GM23338 (cell line): ENCODE data around the gene RASA3. TPM values are rescaled to one million over a fixed set of nuclear protein-coding genes. Genes with fewer than 3 reads are reported as not detected.

Source experiments
- ATAC-seq: fragments of 200-7000 bp; cut with Tn5 transposase; 3 replicates; pipeline ENCODE4 v1.9.1; 2020
- DNase-seq: peaks from one replicate; pipeline ENCODE4 v3.0.0-alpha.2; 2015; ENCODE audit warnings: low spot score
- H2AFZ ChIP-seq: fragments of 200-600 bp; sonication (generic); 2 replicates; pipeline ENCODE4 v1.8.0; 2016; ENCODE audit warnings: antibody characterized with exemption, mild to moderate bottlenecking, moderate library complexity
- H3F3A ChIP-seq: fragments of 200-600 bp; sonication (generic); replicated peaks from 2 replicates; pipeline ENCODE4 v1.8.0; 2017; ENCODE audit warnings: antibody characterized with exemption, mixed run types, low read depth
- H3K27ac ChIP-seq: fragments of 200-600 bp; sonication (generic); 2 replicates; pipeline ENCODE4 v1.6.1; 2016; ENCODE audit warnings: low read depth
- H3K27me3 ChIP-seq: fragments of 200-600 bp; sonication (generic); 2 replicates; pipeline ENCODE4 v1.8.0; 2016; ENCODE audit warnings: mild to moderate bottlenecking, mixed run types, moderate library complexity; ENCODE audit not compliant: insufficient read depth
- H3K36me3 ChIP-seq: fragments of 200-600 bp; sonication (generic); 2 replicates; pipeline ENCODE4 v1.8.0; 2016; ENCODE audit warnings: mild to moderate bottlenecking; ENCODE audit not compliant: insufficient read depth
- H3K4me1 ChIP-seq: fragments of 200-600 bp; sonication (generic); 2 replicates; pipeline ENCODE4 v1.8.0; 2016; ENCODE audit warnings: mild to moderate bottlenecking, moderate library complexity; ENCODE audit not compliant: insufficient read depth
- H3K4me2 ChIP-seq: fragments of 200-600 bp; sonication (generic); 2 replicates; pipeline ENCODE4 v1.7.1; 2017; ENCODE audit warnings: mixed run types
- H3K4me3 ChIP-seq: fragments of 200-600 bp; sonication (generic); 2 replicates; pipeline ENCODE4 v1.6.1; 2016; ENCODE audit warnings: mixed run types
- H3K79me2 ChIP-seq: fragments of 200-600 bp; sonication (generic); replicated peaks from 2 replicates; pipeline ENCODE4 v1.8.0; 2017; ENCODE audit warnings: mild to moderate bottlenecking; ENCODE audit not compliant: insufficient read depth
- H3K9me2 ChIP-seq: fragments of 200-600 bp; sonication (generic); 2 replicates; pipeline ENCODE4 v1.8.0; 2017; ENCODE audit not compliant: insufficient read depth
- H4K20me1 ChIP-seq: fragments of 200-600 bp; sonication (generic); replicated peaks from 2 replicates; pipeline ENCODE4 v1.8.0; 2017; ENCODE audit warnings: mild to moderate bottlenecking; ENCODE audit not compliant: insufficient read depth
- H3K27ac Mint-ChIP-seq: 2 replicates; pipeline ENCODE4 v1.8.0; 2020; ENCODE audit warnings: inconsistent platforms, mild to moderate bottlenecking, moderate library complexity, mixed read lengths
- H3K27me3 Mint-ChIP-seq: 3 replicates; pipeline ENCODE4 v1.8.0; 2022; ENCODE audit warnings: low read depth, mild to moderate bottlenecking, moderate library complexity, mixed read lengths, inconsistent platforms; ENCODE audit not compliant: insufficient read depth, poor library complexity
- H3K36me3 Mint-ChIP-seq: 3 replicates; pipeline ENCODE4 v1.8.0; 2021; ENCODE audit warnings: low read depth, mild to moderate bottlenecking, inconsistent platforms, moderate library complexity, mixed read lengths
- H3K4me1 Mint-ChIP-seq: 3 replicates; pipeline ENCODE4 v1.8.0; 2020; ENCODE audit warnings: mild to moderate bottlenecking, inconsistent platforms, mixed read lengths
- H3K4me3 Mint-ChIP-seq: 3 replicates; pipeline ENCODE4 v1.8.0; 2021; ENCODE audit warnings: moderate library complexity, mild to moderate bottlenecking, inconsistent platforms, mixed read lengths
- H3K9me3 Mint-ChIP-seq: 3 replicates; pipeline ENCODE4 v1.8.0; 2020; ENCODE audit warnings: moderate library complexity, mild to moderate bottlenecking, inconsistent platforms, mixed read lengths
- EZH2phosphoT487 ChIP-seq: fragments of 200-600 bp; sonication (generic); IDR thresholded peaks from one replicate; pipeline ENCODE4 v1.8.1; 2018; ENCODE audit warnings: antibody characterized with exemption; ENCODE audit not compliant: unreplicated experiment
- JUNB ChIP-seq: IDR thresholded peaks from one replicate; pipeline ENCODE4 v1.6.1; 2016; ENCODE audit warnings: antibody characterized with exemption; ENCODE audit not compliant: unreplicated experiment
- STAT1 ChIP-seq: IDR thresholded peaks from one replicate; pipeline ENCODE4 v1.6.1; 2016; ENCODE audit warnings: antibody characterized with exemption; ENCODE audit not compliant: unreplicated experiment
- polyA plus RNA-seq: library from polyadenylated mRNA; unstranded; fragments of >200 nt; fragmentation: Nextera tagmentation; extraction: Ambion mirVana; gene quantifications from 2 replicates; pipeline ENCODE4 v1.2.1, GENCODE V29; 2016
- total RNA-seq: library from RNA; depleted of rRNA; stranded (reverse); fragments of >200 nt; shearing (Covaris generic); gene quantifications from 2 replicates; pipeline ENCODE4 v1.2.3, GENCODE V29; 2014
- TF ChIP-seq, protein P1 (sequence below): IDR thresholded peaks from one replicate; pipeline ENCODE4 v1.6.1; 2018; ENCODE audit warnings: antibody characterized with exemption; ENCODE audit not compliant: unreplicated experiment

Gene RASA3
- total and polyA plus RNA-seq, 2 experiments from 2014 or later: 11.2 to 20.7 TPM

GRCh38 chr13:114097212-114097892 lies 35.1 kb downstream of the RASA3 start (continued):
- TF ChIP-seq, protein P1, sequence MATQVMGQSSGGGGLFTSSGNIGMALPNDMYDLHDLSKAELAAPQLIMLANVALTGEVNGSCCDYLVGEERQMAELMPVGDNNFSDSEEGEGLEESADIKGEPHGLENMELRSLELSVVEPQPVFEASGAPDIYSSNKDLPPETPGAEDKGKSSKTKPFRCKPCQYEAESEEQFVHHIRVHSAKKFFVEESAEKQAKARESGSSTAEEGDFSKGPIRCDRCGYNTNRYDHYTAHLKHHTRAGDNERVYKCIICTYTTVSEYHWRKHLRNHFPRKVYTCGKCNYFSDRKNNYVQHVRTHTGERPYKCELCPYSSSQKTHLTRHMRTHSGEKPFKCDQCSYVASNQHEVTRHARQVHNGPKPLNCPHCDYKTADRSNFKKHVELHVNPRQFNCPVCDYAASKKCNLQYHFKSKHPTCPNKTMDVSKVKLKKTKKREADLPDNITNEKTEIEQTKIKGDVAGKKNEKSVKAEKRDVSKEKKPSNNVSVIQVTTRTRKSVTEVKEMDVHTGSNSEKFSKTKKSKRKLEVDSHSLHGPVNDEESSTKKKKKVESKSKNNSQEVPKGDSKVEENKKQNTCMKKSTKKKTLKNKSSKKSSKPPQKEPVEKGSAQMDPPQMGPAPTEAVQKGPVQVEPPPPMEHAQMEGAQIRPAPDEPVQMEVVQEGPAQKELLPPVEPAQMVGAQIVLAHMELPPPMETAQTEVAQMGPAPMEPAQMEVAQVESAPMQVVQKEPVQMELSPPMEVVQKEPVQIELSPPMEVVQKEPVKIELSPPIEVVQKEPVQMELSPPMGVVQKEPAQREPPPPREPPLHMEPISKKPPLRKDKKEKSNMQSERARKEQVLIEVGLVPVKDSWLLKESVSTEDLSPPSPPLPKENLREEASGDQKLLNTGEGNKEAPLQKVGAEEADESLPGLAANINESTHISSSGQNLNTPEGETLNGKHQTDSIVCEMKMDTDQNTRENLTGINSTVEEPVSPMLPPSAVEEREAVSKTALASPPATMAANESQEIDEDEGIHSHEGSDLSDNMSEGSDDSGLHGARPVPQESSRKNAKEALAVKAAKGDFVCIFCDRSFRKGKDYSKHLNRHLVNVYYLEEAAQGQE: no peak
- TF ChIP-seq EZH2phosphoT487 (no peak), JUNB (no peak)

- Histone ChIP-seq H3K27ac (no peak overlapping the region), H3K4me2 (no peak overlapping the region), H2AFZ (no peak overlapping the region), H3K4me3 (no peak overlapping the region), H3K9me2 (no peaks in the 10 kb centered on the region), H4K20me1 (no peaks in the 10 kb centered on the region; the same call in 1 of the 2 replicates), H3K27me3 (no peaks in the 10 kb centered on the region), H3F3A (0 out of 2 replicates have a peak, but pooled peaks cover 3% of the 10 kb centered on the region), H3K36me3 (no peaks in the 10 kb centered on the region), H3K79me2 (peaks cover 57% of the 10 kb centered on the region), H3K4me1 (no peaks in the 10 kb centered on the region)
- H3K4me1 Mint-ChIP-seq: peaks cover 12% of the 10 kb centered on the region
- no peak for DNase-seq
- peaks cover 15% of the 10 kb centered on the region for H3K36me3 Mint-ChIP-seq
- H3K27ac Mint-ChIP-seq: no peak overlapping the region
- no peak for ATAC-seq
- H3K27me3 Mint-ChIP-seq: peaks cover 17% of the 10 kb centered on the region
- H3K4me3 Mint-ChIP-seq: no peak overlapping the region
- TF ChIP-seq STAT1: no peak
- H3K9me3 Mint-ChIP-seq: peaks cover 24% of the 10 kb centered on the region
Measured at GRCh38 chr13:114096811-114097211, 35.6 kb downstream of the RASA3 start.

DNA sequence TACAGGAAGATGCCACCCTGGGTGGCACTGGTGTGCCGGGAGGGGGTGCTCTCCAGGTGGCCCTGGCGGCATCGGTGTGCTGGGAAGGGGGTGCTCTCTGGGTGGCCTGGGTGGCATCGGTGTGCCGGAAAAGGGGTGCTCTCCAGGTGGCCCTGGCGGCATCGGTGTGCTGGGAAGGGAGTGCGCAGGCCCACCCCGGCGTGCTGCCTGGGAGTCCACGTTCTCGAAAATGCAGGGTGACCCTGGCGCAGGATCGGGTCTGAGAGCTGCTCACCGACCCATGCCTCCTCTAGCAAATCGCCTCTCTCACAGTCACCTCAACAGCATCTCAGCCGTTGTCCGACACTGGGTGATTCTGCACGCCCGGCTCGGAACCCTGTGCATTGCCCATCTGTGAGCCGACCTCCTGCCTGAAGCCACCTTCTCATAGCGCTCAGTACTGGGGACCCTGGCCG lies 36.4 kb downstream of the RASA3 start:
- Histone ChIP-seq H3F3A (0 out of 2 replicates have a peak, but pooled peaks cover 3% of the 10 kb centered on the region), H3K4me1 (no peaks in the 10 kb centered on the region), H3K27me3 (no peaks in the 10 kb centered on the region), H2AFZ (no peak overlapping the region), H4K20me1 (no peaks in the 10 kb centered on the region; the same call in 1 of the 2 replicates), H3K27ac (no peak overlapping the region), H3K79me2 (peaks cover 61% of the 10 kb centered on the region), H3K4me3 (no peak overlapping the region), H3K9me2 (no peaks in the 10 kb centered on the region), H3K4me2 (no peak overlapping the region), H3K36me3 (no peaks in the 10 kb centered on the region)
- no peak for ATAC-seq
- H3K27me3 Mint-ChIP-seq: peaks cover 18% of the 10 kb centered on the region
- no peak overlapping the region for H3K27ac Mint-ChIP-seq
- DNase-seq: no peak
- H3K9me3 Mint-ChIP-seq: peaks cover 29% of the 10 kb centered on the region
- peaks cover 12% of the 10 kb centered on the region for H3K4me1 Mint-ChIP-seq
- H3K36me3 Mint-ChIP-seq: peaks cover 21% of the 10 kb centered on the region
- TF ChIP-seq JUNB: no peak
- no peak overlapping the region for H3K4me3 Mint-ChIP-seq
